SK-N-SH (cell line): Measurements from ENCODE around the gene AXL.

ENCODE experiments used
- CTCF ChIP-seq: fragments of 200-600 bp; sonication (generic); IDR thresholded peaks from 2 replicates; pipeline ENCODE4 v1.6.1; 2017; ENCODE audit warnings: antibody characterized with exemption, mild to moderate bottlenecking, moderate library complexity
- GABPA ChIP-seq: IDR thresholded peaks from 2 replicates; pipeline ENCODE4 v1.4.0; 2012; ENCODE audit warnings: low read depth, mild to moderate bottlenecking
- JUND ChIP-seq: IDR thresholded peaks from 2 replicates; pipeline ENCODE4 v1.4.0; 2012
- MEF2A ChIP-seq: IDR thresholded peaks from 2 replicates; pipeline ENCODE4 v1.4.0; 2012; ENCODE audit warnings: low read depth, borderline replicate concordance
- MXI1 ChIP-seq: IDR thresholded peaks from 2 replicates; pipeline ENCODE4 v1.6.1; 2012; ENCODE audit warnings: mild to moderate bottlenecking, low read depth, low read length, improper control_type of control experiment
- RAD21 ChIP-seq: IDR thresholded peaks from 2 replicates; pipeline ENCODE4 v1.6.1; 2012; ENCODE audit warnings: mild to moderate bottlenecking, low read length
- USF1 ChIP-seq: IDR thresholded peaks from 2 replicates; pipeline ENCODE4 v1.4.0; 2012; ENCODE audit warnings: low read depth, borderline replicate concordance

- TF ChIP-seq CTCF (no peak), MEF2A (no peak), MXI1 (peak; percentile 22; the same call in 1 of the 2 replicates), JUND (no peak), RAD21 (no peak), USF1 (no peak), GABPA (no peak; the same call in 1 of the 2 replicates)
These were observed 45.8 kb downstream of the AXL start for GRCh38 chr19:41264581-41265394.
